ENCODE data around the gene PDGFD. TPM values are rescaled to one million over a fixed set of nuclear protein-coding genes. Genes with fewer than 3 reads are reported as not detected.

PDGFD gene
- total and polyA plus RNA-seq, 2 experiments from 2014 or later, result 1.9 to 4.5 TPM

DNA sequence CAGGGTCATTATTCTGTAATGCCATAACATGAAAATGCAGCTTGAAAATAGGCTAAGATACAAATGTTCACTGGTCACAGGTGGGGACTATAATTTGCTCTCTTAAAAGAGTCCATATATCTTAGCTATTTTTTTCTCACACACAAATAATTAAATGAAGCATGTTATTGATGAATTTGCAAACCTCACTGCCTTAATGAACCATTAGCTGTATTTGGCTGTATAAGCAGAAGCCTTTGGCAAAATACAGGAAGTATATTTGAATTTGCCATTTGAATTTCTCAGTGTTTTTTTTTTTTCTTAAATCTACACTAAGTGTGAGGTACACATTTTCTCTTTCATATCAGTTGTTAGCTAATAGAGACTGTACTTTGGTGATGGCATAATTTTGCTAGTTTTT lies 88.9 kb downstream of the PDGFD start (continued):
- TF ChIP-seq, protein P1, sequence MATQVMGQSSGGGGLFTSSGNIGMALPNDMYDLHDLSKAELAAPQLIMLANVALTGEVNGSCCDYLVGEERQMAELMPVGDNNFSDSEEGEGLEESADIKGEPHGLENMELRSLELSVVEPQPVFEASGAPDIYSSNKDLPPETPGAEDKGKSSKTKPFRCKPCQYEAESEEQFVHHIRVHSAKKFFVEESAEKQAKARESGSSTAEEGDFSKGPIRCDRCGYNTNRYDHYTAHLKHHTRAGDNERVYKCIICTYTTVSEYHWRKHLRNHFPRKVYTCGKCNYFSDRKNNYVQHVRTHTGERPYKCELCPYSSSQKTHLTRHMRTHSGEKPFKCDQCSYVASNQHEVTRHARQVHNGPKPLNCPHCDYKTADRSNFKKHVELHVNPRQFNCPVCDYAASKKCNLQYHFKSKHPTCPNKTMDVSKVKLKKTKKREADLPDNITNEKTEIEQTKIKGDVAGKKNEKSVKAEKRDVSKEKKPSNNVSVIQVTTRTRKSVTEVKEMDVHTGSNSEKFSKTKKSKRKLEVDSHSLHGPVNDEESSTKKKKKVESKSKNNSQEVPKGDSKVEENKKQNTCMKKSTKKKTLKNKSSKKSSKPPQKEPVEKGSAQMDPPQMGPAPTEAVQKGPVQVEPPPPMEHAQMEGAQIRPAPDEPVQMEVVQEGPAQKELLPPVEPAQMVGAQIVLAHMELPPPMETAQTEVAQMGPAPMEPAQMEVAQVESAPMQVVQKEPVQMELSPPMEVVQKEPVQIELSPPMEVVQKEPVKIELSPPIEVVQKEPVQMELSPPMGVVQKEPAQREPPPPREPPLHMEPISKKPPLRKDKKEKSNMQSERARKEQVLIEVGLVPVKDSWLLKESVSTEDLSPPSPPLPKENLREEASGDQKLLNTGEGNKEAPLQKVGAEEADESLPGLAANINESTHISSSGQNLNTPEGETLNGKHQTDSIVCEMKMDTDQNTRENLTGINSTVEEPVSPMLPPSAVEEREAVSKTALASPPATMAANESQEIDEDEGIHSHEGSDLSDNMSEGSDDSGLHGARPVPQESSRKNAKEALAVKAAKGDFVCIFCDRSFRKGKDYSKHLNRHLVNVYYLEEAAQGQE (IDR thresholded peaks at IDR 0.05; ENCODE audit: unreplicated experiment), result no peak
- TF ChIP-seq JUNB (IDR thresholded peaks at IDR 0.05; ENCODE audit: unreplicated experiment) (no peak), NANOG (IDR thresholded peaks at IDR 0.05; ENCODE audit: borderline replicate concordance) (no peak)

DNA sequence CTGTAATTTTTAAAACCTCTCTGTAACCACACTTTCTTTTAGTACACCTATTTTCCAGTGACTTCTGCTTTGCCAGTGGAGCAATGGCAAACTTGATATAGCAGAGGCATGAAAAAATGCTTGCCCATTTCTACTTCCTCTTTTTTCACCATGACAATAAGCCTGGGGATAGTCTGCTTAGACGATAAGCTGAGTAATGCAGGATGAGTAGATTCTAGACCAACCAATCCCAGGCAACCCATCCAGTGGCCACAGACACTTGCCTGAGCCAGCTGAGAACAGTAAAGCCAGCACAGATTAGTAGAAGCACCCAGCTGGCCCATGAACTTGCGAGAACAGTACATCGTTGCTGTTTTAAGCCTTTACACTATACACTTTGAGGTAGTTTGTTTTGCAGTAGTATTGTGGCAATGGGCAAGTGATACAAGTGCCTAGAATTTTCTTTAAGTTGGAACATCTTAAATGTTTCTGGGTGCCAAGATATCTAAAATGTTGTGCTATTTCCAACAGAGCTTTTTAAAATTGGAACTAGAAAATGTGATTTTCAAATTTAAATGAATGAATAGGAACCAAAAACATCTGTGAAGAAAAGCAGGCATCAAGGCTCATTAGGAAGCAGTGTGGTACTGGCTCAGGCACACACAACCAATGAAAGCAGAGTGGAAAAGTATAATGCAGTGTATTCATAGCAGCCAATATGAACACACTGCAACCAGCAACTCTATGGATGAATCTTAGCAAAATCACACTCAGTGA lies 89.8 kb downstream of the PDGFD start:
- Mint-ChIP-seq H3K4me1 (peaks cover 10% of the 10 kb centered on the region; the same call in 2 of the 3 replicates), H3K27me3 (ENCODE audit: insufficient read depth, low read depth, poor library complexity) (peaks cover 1% of the 10 kb centered on the region), H3K27ac (no peak overlapping the region; the same call in 1 of the 2 replicates), H3K36me3 (ENCODE audit: low read depth) (no peaks in the 10 kb centered on the region), H3K4me3 (no peak overlapping the region), H3K9me3 (no peaks in the 10 kb centered on the region)
- DNase-seq (ENCODE audit: low spot score) (peak; percentile 23), ATAC-seq (peak; percentile 80)
- Histone ChIP-seq H3K27me3 (ENCODE audit: insufficient read depth) (no peaks in the 10 kb centered on the region), H3K4me1 (ENCODE audit: insufficient read depth) (peaks cover 9% of the 10 kb centered on the region; the same call in 1 of the 2 replicates), H3K36me3 (ENCODE audit: insufficient read depth) (no peaks in the 10 kb centered on the region), H2AFZ (no peak overlapping the region), H3K9me2 (ENCODE audit: insufficient read depth) (no peaks in the 10 kb centered on the region), H3K4me3 (no peak overlapping the region), H3F3A (replicated peaks; ENCODE audit: low read depth) (no peaks in the 10 kb centered on the region), H4K20me1 (replicated peaks; ENCODE audit: insufficient read depth) (no peaks in the 10 kb centered on the region), H3K79me2 (replicated peaks; ENCODE audit: insufficient read depth) (no peaks in the 10 kb centered on the region), H3K4me2 (no peak overlapping the region), H3K27ac (ENCODE audit: low read depth) (no peak overlapping the region)
- TF ChIP-seq, protein P2, sequence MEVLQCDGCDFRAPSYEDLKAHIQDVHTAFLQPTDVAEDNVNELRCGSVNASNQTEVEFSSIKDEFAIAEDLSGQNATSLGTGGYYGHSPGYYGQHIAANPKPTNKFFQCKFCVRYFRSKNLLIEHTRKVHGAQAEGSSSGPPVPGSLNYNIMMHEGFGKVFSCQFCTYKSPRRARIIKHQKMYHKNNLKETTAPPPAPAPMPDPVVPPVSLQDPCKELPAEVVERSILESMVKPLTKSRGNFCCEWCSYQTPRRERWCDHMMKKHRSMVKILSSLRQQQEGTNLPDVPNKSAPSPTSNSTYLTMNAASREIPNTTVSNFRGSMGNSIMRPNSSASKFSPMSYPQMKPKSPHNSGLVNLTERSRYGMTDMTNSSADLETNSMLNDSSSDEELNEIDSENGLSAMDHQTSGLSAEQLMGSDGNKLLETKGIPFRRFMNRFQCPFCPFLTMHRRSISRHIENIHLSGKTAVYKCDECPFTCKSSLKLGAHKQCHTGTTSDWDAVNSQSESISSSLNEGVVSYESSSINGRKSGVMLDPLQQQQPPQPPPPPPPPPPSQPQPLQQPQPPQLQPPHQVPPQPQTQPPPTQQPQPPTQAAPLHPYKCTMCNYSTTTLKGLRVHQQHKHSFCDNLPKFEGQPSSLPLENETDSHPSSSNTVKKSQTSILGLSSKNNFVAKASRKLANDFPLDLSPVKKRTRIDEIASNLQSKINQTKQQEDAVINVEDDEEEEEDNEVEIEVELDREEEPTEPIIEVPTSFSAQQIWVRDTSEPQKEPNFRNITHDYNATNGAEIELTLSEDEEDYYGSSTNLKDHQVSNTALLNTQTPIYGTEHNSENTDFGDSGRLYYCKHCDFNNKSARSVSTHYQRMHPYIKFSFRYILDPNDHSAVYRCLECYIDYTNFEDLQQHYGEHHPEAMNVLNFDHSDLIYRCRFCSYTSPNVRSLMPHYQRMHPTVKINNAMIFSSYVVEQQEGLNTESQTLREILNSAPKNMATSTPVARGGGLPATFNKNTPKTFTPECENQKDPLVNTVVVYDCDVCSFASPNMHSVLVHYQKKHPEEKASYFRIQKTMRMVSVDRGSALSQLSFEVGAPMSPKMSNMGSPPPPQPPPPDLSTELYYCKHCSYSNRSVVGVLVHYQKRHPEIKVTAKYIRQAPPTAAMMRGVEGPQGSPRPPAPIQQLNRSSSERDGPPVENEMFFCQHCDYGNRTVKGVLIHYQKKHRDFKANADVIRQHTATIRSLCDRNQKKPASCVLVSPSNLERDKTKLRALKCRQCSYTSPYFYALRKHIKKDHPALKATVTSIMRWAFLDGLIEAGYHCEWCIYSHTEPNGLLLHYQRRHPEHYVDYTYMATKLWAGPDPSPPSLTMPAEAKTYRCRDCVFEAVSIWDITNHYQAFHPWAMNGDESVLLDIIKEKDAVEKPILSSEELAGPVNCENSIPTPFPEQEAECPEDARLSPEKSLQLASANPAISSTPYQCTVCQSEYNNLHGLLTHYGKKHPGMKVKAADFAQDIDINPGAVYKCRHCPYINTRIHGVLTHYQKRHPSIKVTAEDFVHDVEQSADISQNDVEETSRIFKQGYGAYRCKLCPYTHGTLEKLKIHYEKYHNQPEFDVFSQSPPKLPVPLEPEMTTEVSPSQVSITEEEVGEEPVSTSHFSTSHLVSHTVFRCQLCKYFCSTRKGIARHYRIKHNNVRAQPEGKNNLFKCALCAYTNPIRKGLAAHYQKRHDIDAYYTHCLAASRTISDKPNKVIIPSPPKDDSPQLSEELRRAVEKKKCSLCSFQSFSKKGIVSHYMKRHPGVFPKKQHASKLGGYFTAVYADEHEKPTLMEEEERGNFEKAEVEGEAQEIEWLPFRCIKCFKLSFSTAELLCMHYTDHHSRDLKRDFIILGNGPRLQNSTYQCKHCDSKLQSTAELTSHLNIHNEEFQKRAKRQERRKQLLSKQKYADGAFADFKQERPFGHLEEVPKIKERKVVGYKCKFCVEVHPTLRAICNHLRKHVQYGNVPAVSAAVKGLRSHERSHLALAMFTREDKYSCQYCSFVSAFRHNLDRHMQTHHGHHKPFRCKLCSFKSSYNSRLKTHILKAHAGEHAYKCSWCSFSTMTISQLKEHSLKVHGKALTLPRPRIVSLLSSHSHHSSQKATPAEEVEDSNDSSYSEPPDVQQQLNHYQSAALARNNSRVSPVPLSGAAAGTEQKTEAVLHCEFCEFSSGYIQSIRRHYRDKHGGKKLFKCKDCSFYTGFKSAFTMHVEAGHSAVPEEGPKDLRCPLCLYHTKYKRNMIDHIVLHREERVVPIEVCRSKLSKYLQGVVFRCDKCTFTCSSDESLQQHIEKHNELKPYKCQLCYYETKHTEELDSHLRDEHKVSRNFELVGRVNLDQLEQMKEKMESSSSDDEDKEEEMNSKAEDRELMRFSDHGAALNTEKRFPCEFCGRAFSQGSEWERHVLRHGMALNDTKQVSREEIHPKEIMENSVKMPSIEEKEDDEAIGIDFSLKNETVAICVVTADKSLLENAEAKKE (CRISPR knock-in tag; IDR thresholded peaks at IDR 0.05), result no peak
- TF ChIP-seq STAT1 (IDR thresholded peaks at IDR 0.05; ENCODE audit: unreplicated experiment), result no peak
